ENCODE results near the gene GPR158.

GPR158 gene

DNA sequence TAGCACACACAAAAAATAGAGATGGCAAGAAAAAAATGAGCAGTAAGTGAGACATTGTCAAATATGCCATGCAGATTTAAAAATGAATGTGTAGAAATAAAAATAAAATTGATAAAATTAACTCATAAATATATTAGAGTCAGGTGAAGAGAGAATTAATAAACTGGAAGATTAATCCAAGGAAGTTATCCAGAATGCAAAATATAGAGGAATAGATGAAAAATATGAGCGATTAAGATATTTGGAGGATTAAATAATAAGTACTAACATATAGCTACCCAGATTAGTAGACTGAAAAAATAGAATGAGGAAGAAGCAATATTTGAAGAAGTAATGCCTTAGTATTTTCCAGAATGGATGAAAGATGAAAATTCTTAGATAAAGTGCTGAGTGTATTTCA is 103.4 kb downstream of the GPR158 start:
- Histone ChIP-seq H3K9me3 (ENCODE audit: insufficient read depth, low read length) (no peaks in the 10 kb centered on the region), H3K4me3 (ENCODE audit: insufficient read depth, low read length, poor library complexity, severe bottlenecking) (no peak overlapping the region), H3K27ac (ENCODE audit: low read depth, low read length) (no peak overlapping the region), H3K9me2 (replicated peaks; ENCODE audit: insufficient read depth, low read length) (no peaks in the 10 kb centered on the region), H3K9ac (ENCODE audit: low read length) (no peak overlapping the region), H2AFZ (ENCODE audit: low read depth, low read length, severe bottlenecking) (no peak overlapping the region), H3K36me3 (ENCODE audit: low read length) (no peaks in the 10 kb centered on the region), H3K4me2 (ENCODE audit: low read depth, low read length, poor library complexity, severe bottlenecking) (no peak overlapping the region), H4K20me1 (ENCODE audit: low read depth, low read length) (no peaks in the 10 kb centered on the region), H3K27me3 (ENCODE audit: low read length) (no peaks in the 10 kb centered on the region), H3F3A (ENCODE audit: insufficient read depth) (no peaks in the 10 kb centered on the region), H3K79me2 (ENCODE audit: insufficient read depth, low read length) (no peaks in the 10 kb centered on the region)
- TF ChIP-seq, protein P1, sequence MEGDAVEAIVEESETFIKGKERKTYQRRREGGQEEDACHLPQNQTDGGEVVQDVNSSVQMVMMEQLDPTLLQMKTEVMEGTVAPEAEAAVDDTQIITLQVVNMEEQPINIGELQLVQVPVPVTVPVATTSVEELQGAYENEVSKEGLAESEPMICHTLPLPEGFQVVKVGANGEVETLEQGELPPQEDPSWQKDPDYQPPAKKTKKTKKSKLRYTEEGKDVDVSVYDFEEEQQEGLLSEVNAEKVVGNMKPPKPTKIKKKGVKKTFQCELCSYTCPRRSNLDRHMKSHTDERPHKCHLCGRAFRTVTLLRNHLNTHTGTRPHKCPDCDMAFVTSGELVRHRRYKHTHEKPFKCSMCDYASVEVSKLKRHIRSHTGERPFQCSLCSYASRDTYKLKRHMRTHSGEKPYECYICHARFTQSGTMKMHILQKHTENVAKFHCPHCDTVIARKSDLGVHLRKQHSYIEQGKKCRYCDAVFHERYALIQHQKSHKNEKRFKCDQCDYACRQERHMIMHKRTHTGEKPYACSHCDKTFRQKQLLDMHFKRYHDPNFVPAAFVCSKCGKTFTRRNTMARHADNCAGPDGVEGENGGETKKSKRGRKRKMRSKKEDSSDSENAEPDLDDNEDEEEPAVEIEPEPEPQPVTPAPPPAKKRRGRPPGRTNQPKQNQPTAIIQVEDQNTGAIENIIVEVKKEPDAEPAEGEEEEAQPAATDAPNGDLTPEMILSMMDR (IDR thresholded peaks at IDR 0.05; ENCODE audit: insufficient read depth, low read length, poor library complexity, severe bottlenecking): no peak
- no peak for TF ChIP-seq EZH2phosphoT487 (conservative IDR thresholded peaks at IDR 0.05; ENCODE audit: low read length)

DNA sequence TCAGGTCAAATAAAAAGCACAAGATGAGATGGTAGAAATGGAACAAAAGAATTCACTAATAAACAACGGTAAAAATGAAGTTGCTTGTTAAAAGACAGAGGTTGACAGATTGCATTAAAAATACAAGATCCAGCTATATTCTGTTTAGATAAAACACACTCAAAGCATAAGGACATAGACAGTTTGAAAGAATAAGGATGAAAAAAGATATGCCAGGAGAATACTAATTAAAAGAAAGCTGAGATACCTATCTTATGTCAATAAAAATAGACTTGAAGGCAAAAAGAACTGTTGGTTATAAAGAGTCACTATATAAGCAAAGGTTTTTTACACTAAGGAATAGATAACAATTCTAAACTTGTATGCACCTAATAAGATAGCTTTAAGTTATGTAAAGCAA is 105.3 kb downstream of the GPR158 start:
- H3K4me3 ChIP-seq (ENCODE audit: insufficient read depth, low read length, poor library complexity, severe bottlenecking): no peak overlapping the region
- TF ChIP-seq EZH2phosphoT487 (conservative IDR thresholded peaks at IDR 0.05; ENCODE audit: low read length): no peak
- TF ChIP-seq, protein P1 (IDR thresholded peaks at IDR 0.05; ENCODE audit: insufficient read depth, low read length, poor library complexity, severe bottlenecking): no peak
- H2AFZ ChIP-seq (ENCODE audit: low read depth, low read length, severe bottlenecking): no peak overlapping the region
- no peaks in the 10 kb centered on the region for H3K9me2 ChIP-seq (replicated peaks; ENCODE audit: insufficient read depth, low read length)
- H3F3A ChIP-seq (ENCODE audit: insufficient read depth): no peaks in the 10 kb centered on the region
- no peaks in the 10 kb centered on the region for H3K27me3 ChIP-seq (ENCODE audit: low read length)
- no peak overlapping the region for H3K4me2 ChIP-seq (ENCODE audit: low read depth, low read length, poor library complexity, severe bottlenecking)
- no peaks in the 10 kb centered on the region for H4K20me1 ChIP-seq (ENCODE audit: low read depth, low read length)
- H3K9me3 ChIP-seq (ENCODE audit: insufficient read depth, low read length): no peaks in the 10 kb centered on the region
- no peak overlapping the region for H3K9ac ChIP-seq (ENCODE audit: low read length)
- no peaks in the 10 kb centered on the region for H3K36me3 ChIP-seq (ENCODE audit: low read length)
- no peak overlapping the region for H3K27ac ChIP-seq (ENCODE audit: low read depth, low read length)
- H3K79me2 ChIP-seq (ENCODE audit: insufficient read depth, low read length): no peaks in the 10 kb centered on the region

DNA sequence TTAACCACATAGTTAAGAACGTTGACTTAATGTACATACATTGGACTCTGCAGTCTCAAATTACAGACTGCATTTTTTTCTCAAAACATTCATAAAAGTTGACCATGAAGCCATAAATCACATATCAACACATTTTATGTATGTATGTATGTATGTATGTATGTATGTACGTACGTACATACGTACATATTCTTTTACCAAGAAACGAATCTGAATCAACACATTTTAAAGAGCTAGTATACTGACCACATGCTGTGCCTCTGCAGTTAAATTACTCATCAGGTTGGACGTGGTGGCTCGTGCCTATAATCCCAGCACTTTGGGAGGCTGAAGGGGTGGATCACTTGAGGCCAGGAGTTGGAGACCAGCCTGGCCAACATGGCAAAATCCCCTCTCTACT is 105.8 kb downstream of the GPR158 start:
- Histone ChIP-seq H3K9me2 (replicated peaks; ENCODE audit: insufficient read depth, low read length) (no peaks in the 10 kb centered on the region), H4K20me1 (ENCODE audit: low read depth, low read length) (no peaks in the 10 kb centered on the region), H3F3A (ENCODE audit: insufficient read depth) (no peaks in the 10 kb centered on the region), H3K27me3 (ENCODE audit: low read length) (no peaks in the 10 kb centered on the region), H3K4me2 (ENCODE audit: low read depth, low read length, poor library complexity, severe bottlenecking) (no peak overlapping the region), H3K9me3 (ENCODE audit: insufficient read depth, low read length) (no peaks in the 10 kb centered on the region), H3K4me3 (ENCODE audit: insufficient read depth, low read length, poor library complexity, severe bottlenecking) (no peak overlapping the region), H3K9ac (ENCODE audit: low read length) (no peak overlapping the region), H3K27ac (ENCODE audit: low read depth, low read length) (no peak overlapping the region), H3K36me3 (ENCODE audit: low read length) (no peaks in the 10 kb centered on the region), H2AFZ (ENCODE audit: low read depth, low read length, severe bottlenecking) (no peak overlapping the region), H3K79me2 (ENCODE audit: insufficient read depth, low read length) (no peaks in the 10 kb centered on the region)
- no peak for TF ChIP-seq EZH2phosphoT487 (conservative IDR thresholded peaks at IDR 0.05; ENCODE audit: low read length)
- TF ChIP-seq, protein P1 (IDR thresholded peaks at IDR 0.05; ENCODE audit: insufficient read depth, low read length, poor library complexity, severe bottlenecking): no peak
